GM23338 (cell line): ENCODE data around the gene SEC24C.

Source experiments
- CREB1 ChIP-seq: fragments of 250-450 bp; sonication (Bioruptor Pico); IDR thresholded peaks from 2 replicates; pipeline ENCODE4 v1.5.0; 2020; ENCODE audit warnings: low read depth, mild to moderate bottlenecking, moderate library complexity
- CTCF ChIP-seq, 2 experiments: fragments of 200-600 bp in 1 of 2; sonication (generic) in 1 of 2; conservative IDR thresholded peaks; 2 replicates each; pipeline versions ENCODE4 v1.5.1 to v1.6.1; 2016 to 2017; ENCODE audit warnings: antibody characterized with exemption in 2 of 2, low read depth in 2 of 2, mild to moderate bottlenecking in 2 of 2, moderate library complexity in 1 of 2
- EZH2 ChIP-seq: fragments of 200-600 bp; sonication (generic); IDR thresholded peaks from one replicate; pipeline ENCODE4 v1.8.0; 2017; ENCODE audit warnings: antibody characterized with exemption, mild to moderate bottlenecking, low read depth; ENCODE audit not compliant: unreplicated experiment
- NANOG ChIP-seq: IDR thresholded peaks from 2 replicates; pipeline ENCODE4 v1.6.1; 2016; ENCODE audit warnings: antibody characterized with exemption, borderline replicate concordance
- POLR2AphosphoS5 ChIP-seq: IDR thresholded peaks from 2 replicates; pipeline ENCODE4 v1.6.1; 2016; ENCODE audit warnings: antibody characterized with exemption, low read depth
- REST ChIP-seq: IDR thresholded peaks from one replicate; pipeline ENCODE4 v1.6.1; 2018; ENCODE audit warnings: antibody characterized with exemption; ENCODE audit not compliant: unreplicated experiment

- TF ChIP-seq CTCF (conservative IDR thresholded peaks at IDR 0.05; ENCODE audit: low read depth in 2 of 2) (no peak), POLR2AphosphoS5 (no peak), REST (no peak), EZH2 (no peak), NANOG (no peak), CREB1 (no peak)
Observed at GRCh38 chr10:73734028-73734720, 10.0 kb upstream of the SEC24C start.
